ENCODE results near the gene GADD45GIP1.

DNA sequence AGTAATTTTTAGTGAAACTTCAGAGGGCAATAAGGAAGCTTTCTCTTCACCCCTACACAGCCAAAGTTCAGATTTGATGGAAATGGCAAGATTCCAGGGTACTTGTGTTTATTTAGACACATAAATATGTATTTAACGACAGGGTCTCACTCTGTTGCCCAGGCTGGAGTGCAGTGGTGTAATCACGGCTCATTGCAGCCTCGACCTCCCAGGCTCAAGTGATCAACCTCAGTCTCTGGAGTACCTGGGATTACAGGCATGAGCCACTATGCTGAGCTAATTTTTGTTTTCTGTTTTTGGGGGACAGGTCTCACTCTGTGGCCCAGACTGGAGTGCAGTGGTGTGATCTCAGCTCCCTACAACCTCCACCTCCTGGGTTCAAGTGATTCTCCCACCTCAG lies 36.0 kb downstream of the GADD45GIP1 start:
- TF ChIP-seq POLR2A (IDR thresholded peaks at IDR 0.05) (no peak), CTCF (IDR thresholded peaks at IDR 0.05) (no peak), EP300 (IDR thresholded peaks at IDR 0.05) (no peak)
